Measurements from ENCODE around the gene PIP5K1C. TPM values are rescaled to one million over a fixed set of nuclear protein-coding genes. Genes with fewer than 3 reads are reported as not detected.
A peak's percentile ranks its signal among the peaks of the same experiment; 100 is the strongest.

PIP5K1C gene
- total and polyA plus RNA-seq, 9 of the 15 experiments (the other 6 are each of a cell fraction or from before 2014, with no cell fraction given), result 0.38 to 22.1 (median 4.1) TPM

DNA sequence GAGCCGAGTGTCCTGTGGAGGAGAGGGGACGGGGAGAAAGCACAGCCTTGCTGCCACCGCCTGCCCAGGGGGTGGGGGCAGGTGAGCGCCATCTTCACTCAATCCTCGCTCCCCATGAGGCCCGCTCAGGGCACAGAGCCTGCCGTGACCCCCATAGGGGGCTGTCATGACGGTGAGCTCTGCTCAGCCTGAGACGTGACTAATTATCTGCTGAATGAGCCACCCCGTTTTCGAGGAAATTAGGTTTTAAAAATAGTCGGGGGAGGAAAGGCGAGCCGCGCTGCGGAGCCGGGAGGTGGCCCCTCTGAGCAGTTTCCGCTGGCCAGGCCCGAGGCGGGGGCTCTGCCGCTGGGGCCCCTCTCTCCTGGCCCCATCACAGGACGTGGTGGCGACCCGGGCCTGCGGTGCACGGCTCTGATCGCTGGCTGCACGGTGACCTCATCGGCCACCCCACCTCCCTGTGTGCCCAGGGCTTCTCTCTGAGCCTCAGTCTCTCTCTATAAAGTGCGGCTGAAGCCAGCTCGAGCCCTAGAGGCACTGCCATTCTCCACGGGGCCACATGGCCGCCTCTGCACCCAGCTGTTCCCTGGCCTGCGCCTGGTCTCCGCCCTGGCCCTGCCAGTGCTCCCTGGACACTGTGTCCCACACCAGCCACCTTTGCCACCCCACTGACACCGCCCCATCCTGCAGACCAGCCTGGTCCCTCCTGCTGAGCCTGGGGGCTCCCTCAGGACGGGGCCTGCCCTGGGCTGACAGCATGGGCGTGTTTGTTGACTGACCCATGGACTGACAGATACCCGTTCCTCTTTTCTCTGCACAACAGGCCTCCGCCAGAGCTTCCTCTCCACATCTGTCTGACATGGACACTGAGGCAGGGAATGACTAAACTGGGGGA lies 28.3 kb downstream of the PIP5K1C start (continued):
- no peak for TF ChIP-seq HNRNPUL1 (IDR thresholded peaks at IDR 0.05; ENCODE audit: low read length)
- no peak for TF ChIP-seq ZBTB17 (CRISPR knock-in tag; IDR thresholded peaks at IDR 0.05)
- TF ChIP-seq, protein P1, sequence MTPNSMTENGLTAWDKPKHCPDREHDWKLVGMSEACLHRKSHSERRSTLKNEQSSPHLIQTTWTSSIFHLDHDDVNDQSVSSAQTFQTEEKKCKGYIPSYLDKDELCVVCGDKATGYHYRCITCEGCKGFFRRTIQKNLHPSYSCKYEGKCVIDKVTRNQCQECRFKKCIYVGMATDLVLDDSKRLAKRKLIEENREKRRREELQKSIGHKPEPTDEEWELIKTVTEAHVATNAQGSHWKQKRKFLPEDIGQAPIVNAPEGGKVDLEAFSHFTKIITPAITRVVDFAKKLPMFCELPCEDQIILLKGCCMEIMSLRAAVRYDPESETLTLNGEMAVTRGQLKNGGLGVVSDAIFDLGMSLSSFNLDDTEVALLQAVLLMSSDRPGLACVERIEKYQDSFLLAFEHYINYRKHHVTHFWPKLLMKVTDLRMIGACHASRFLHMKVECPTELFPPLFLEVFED (CRISPR knock-in tag; conservative IDR thresholded peaks at IDR 0.05), result no peak
- TF ChIP-seq FOXJ2 (tag; IDR thresholded peaks at IDR 0.05), result no peak
- TF ChIP-seq NFIX (CRISPR knock-in tag; IDR thresholded peaks at IDR 0.05; ENCODE audit: low read depth), result no peak
- TF ChIP-seq, protein P2, sequence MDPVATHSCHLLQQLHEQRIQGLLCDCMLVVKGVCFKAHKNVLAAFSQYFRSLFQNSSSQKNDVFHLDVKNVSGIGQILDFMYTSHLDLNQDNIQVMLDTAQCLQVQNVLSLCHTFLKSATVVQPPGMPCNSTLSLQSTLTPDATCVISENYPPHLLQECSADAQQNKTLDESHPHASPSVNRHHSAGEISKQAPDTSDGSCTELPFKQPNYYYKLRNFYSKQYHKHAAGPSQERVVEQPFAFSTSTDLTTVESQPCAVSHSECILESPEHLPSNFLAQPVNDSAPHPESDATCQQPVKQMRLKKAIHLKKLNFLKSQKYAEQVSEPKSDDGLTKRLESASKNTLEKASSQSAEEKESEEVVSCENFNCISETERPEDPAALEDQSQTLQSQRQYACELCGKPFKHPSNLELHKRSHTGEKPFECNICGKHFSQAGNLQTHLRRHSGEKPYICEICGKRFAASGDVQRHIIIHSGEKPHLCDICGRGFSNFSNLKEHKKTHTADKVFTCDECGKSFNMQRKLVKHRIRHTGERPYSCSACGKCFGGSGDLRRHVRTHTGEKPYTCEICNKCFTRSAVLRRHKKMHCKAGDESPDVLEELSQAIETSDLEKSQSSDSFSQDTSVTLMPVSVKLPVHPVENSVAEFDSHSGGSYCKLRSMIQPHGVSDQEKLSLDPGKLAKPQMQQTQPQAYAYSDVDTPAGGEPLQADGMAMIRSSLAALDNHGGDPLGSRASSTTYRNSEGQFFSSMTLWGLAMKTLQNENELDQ (CRISPR knock-in tag; IDR thresholded peaks at IDR 0.05; ENCODE audit: borderline replicate concordance), result no peak
- TF ChIP-seq, protein P3, sequence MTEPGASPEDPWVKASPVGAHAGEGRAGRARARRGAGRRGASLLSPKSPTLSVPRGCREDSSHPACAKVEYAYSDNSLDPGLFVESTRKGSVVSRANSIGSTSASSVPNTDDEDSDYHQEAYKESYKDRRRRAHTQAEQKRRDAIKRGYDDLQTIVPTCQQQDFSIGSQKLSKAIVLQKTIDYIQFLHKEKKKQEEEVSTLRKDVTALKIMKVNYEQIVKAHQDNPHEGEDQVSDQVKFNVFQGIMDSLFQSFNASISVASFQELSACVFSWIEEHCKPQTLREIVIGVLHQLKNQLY (CRISPR knock-in tag; conservative IDR thresholded peaks at IDR 0.05), result no peak
- no peak for TF ChIP-seq ZNF586 (CRISPR knock-in tag; conservative IDR thresholded peaks at IDR 0.05)
- 0 out of 2 replicates have a peak, but pooled peaks have one; percentile 5 for TF ChIP-seq MTA3 (IDR thresholded peaks at IDR 0.05; ENCODE audit: borderline replicate concordance)
- TF ChIP-seq ZNF766 (CRISPR knock-in tag; conservative IDR thresholded peaks at IDR 0.05), result no peak
- TF ChIP-seq, protein P4, sequence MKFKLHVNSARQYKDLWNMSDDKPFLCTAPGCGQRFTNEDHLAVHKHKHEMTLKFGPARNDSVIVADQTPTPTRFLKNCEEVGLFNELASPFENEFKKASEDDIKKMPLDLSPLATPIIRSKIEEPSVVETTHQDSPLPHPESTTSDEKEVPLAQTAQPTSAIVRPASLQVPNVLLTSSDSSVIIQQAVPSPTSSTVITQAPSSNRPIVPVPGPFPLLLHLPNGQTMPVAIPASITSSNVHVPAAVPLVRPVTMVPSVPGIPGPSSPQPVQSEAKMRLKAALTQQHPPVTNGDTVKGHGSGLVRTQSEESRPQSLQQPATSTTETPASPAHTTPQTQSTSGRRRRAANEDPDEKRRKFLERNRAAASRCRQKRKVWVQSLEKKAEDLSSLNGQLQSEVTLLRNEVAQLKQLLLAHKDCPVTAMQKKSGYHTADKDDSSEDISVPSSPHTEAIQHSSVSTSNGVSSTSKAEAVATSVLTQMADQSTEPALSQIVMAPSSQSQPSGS (CRISPR knock-in tag; IDR thresholded peaks at IDR 0.05), result no peak
- TF ChIP-seq ZNF408 (CRISPR knock-in tag; IDR thresholded peaks at IDR 0.05; ENCODE audit: low read depth), result no peak
- TF ChIP-seq ZNF668 (CRISPR knock-in tag; IDR thresholded peaks at IDR 0.05), result no peak
- TF ChIP-seq ZNF3 (CRISPR knock-in tag; IDR thresholded peaks at IDR 0.05), result peak; percentile 95; the same call in 1 of the 2 replicates
- no peak for TF ChIP-seq ESRRA (IDR thresholded peaks at IDR 0.05; ENCODE audit: borderline replicate concordance, low read depth)
- TF ChIP-seq, protein P5, sequence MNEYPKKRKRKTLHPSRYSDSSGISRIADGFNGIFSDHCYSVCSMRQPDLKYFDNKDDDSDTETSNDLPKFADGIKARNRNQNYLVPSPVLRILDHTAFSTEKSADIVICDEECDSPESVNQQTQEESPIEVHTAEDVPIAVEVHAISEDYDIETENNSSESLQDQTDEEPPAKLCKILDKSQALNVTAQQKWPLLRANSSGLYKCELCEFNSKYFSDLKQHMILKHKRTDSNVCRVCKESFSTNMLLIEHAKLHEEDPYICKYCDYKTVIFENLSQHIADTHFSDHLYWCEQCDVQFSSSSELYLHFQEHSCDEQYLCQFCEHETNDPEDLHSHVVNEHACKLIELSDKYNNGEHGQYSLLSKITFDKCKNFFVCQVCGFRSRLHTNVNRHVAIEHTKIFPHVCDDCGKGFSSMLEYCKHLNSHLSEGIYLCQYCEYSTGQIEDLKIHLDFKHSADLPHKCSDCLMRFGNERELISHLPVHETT (CRISPR knock-in tag; conservative IDR thresholded peaks at IDR 0.05 in 1 of 2, IDR thresholded peaks at IDR 0.05 in 1 of 2), result peak in 1 of 2 experiments; percentile 29; a peak in 1 of 4 replicates
- TF ChIP-seq SRSF1 (IDR thresholded peaks at IDR 0.05; ENCODE audit: low read depth, low read length), result no peak
- no peak for TF ChIP-seq FOXK1 (CRISPR knock-in tag; IDR thresholded peaks at IDR 0.05; ENCODE audit: borderline replicate concordance)
